ENCODE results near the gene GRIK4.

The GRIK4 gene

DNA sequence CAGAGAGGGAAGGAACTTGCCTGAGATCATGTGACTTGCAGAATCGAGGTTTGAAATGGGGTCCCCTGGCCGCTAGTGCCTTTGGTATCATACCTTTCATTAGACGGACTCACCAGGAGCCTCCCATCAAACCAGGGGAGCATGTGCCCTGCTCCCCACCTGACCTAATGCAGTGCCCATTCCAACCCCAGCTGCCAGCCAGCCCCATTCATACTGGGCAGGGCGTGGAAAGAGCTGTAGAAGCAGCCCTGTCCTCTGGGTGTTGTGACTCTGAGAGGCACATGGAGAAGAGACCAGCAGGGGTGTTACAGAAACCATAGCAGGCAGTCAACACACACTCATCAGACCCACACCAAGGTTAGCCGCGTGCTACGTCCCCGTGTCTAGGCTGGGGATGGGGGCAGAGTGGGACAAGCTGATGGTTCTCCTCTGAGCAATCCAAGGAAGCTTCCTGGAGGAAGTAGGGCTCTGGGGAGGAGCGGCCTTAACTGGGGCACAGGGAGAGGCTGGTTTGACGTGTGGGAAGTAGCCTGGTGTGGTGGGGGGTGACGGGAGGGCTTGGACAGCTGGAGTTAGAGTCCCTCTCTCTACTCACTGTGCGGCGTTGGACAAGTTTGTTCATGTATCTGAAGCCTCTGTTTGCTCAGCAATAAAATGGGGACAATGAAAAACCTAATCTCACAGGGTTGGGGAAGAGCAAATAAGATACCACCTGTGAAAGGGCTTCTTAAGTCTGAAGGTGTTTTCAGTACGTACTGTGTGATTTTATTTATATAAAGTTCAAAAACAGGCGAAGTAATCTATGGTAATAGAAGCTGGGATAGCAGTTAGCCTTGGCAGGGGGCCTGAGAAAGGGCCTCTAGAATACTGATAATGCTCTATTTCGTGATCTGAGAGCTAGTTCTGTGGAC is 14.0 kb downstream of the GRIK4 start:
- DNase-seq: no peak

DNA sequence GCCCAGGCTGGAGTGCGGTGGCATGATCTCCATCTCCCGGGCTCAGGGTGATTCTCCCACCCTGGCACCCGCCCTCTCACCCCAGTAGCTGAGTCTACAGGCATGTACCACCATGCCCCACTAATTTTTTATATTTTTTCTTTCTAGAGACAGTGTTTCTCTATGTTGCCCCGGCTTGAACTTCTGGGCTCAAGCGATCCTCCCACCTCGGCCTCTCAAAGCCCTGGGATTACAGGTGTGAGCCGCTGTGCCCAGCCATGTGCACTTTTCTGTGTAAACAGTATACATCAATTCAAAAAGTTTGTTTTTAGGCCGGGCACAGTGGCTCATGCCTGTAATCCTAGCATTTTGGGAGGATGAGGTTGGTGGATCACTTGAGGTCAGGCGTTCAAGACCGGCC is 14.7 kb downstream of the GRIK4 start:
- no peak for DNase-seq

GRCh38 chr11:120527111-120527761 is 15.7 kb downstream of the GRIK4 start:
- peak; percentile 61 for DNase-seq

GRCh38 chr11:120528749-120529148 is 17.2 kb downstream of the GRIK4 start:
- no peak for DNase-seq

DNA sequence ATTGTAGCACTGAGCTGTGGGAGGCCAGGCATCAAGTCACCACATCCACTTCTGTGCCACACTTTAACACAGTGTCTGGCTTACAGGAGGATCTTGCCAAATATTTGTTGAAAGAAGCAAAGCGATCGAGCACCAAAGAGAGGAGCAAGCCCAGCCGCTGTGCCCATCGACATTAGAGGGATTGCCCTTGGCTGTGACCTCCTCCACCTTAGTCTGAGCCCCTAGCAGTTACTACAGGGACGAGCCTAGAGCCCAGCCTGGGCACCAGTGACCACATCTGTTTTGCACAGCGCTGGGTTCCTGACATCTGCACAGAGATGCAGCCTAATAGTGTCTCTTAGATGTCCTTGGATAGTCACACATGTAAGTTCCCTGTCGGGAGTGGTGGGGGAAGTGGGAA is 17.7 kb downstream of the GRIK4 start:
- DNase-seq: no peak

- no peak for DNase-seq
These were observed 18.4 kb downstream of the GRIK4 start for GRCh38 chr11:120529911-120530310.

DNA sequence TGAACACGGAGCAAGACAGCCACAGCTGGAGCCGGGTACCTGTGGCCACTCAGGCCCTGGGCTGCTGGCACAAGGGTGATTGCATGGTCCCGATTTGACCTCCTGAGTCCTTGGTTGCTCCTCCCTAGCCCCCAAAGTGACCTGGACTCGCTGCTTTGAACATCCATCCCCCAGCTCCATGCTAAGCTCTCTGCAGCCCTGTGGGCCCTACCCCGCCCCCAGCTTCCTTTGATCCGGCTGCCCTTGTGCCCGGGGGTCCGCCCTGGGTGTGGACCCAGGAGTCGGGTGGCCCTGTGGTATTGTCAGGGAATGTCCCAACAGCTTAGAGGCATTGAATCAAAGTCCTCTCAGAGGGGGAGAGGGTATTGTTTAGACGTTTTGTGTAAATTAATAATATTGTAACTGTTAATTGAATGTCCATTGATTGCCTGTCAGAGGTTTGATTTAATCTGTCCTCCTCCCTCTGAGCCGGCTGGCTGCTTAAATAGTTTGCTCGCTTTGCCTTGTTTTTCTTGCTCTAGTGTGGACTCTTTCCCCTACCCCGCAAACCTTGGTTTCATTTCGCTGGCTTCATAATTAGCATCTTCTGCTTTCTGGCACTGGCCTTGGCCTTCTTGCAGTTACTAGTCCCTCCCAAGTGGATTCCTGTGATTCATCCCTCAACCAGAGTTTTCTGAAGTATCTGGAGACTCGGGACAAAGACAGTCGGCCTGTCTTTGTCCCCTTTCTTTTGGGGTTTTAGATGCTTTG is 20.7 kb downstream of the GRIK4 start:
- peak; percentile 41 for DNase-seq

DNA sequence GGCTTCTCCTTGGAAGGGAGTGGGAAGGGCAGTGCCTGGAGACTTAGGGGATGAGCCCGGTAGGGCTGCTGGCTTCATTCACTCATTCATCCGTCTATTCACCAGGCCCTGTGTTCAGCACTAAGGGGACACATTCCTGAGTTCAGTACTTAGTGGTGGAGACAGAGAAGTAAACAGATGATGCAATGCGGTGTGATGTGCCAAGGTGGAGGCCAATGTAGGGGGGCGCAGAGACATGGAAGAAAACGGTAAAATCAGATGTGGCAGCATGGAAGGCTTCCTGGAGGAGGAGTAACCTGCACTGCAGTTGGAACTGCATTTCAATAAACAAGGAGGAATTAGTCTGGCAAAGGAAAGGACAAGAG is 21.3 kb downstream of the GRIK4 start:
- DNase-seq: peak; percentile 28

- DNase-seq: no peak
These were observed 24.7 kb downstream of the GRIK4 start for GRCh38 chr11:120536091-120536796.

DNA sequence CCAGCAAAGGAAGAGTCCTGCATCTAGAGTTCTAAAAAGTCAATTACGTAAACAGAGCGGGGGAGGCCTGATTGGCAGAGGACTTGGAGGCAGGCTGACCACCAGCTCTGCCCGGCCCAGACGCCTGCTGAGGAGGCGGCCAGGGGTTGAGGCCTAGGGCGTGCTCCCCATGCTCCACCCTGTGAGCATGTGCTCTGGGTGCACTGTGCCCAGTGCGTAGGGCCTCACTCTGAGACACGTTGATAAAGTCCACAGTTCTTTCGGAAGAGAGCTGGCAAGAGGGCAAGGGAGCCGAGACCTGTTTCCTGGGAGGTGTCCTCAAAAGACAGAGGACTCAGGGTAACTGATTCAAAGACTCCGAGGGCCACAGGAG is 25.2 kb downstream of the GRIK4 start:
- DNase-seq: no peak

- DNase-seq: no peak
These were observed 26.4 kb downstream of the GRIK4 start for GRCh38 chr11:120537996-120538395.

- DNase-seq: no peak
These were observed 27.2 kb downstream of the GRIK4 start for GRCh38 chr11:120538707-120539106.

DNA sequence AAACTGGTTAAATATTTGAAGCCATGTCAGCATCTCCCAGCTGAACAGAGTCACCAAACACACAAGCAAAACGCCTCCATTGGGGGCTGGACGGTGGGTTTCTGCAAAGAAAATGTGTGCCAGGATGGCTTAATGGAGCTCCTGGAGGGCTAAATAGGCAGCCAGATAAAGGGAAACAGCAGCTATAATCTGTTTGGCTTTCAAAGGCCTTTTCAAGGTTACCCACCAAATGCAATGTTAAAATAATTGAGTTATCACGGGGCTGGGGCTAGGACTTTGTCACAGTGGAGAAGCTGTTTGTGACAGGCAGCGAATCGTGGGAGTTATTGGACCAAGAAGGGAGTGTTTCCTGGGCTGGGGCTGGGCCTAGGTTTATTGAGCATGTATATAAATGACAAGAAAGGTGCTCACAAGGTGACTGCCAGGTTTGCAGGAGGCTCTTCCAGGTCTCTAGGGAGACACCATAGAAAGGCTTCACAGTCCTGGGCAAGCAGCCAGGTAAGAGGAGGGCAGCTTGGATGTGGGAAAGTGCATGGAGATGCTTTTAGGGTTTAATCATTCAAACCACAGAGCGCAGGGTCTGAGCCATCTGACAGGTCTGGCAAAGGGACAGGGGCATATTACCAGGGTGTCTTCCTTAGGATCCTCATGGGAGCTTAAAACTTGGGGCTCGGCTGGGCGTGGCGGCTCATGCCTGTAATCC is 28.3 kb downstream of the GRIK4 start:
- DNase-seq: peak; percentile 77

DNA sequence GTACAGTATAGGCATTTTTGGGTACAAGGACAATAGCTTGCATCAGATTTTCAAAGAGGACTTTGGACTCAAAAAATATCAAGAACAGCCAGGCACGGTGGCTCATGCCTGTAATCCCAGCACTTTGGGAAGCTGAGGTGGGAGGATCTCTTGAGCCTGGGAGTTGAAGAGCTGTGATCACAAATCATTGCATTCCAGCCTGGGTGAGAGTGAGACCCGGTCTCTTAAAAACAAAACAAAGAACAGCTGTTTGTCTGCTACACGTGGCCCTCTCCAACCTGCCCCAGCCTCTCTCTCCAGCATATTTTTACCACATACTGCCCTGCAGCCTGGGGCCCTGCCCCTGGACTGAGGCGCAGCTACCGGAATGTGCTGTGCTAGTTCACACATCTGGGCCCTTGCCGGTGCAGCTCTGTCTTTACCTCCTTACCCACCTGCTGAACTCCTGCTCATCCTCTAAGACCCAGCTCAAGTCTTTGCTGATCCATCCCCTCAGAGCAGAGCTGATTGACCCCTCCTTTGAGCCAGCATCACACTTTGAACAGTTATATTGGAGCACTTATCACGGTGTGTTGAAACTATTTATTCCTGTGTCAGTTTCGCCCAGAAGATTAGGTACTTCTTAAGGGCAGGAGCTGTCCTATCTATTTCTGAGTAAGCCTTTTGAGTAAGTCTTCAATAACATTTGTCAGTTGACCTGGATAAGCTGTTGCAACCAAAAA is 29.4 kb downstream of the GRIK4 start:
- DNase-seq: peak; percentile 27

DNA sequence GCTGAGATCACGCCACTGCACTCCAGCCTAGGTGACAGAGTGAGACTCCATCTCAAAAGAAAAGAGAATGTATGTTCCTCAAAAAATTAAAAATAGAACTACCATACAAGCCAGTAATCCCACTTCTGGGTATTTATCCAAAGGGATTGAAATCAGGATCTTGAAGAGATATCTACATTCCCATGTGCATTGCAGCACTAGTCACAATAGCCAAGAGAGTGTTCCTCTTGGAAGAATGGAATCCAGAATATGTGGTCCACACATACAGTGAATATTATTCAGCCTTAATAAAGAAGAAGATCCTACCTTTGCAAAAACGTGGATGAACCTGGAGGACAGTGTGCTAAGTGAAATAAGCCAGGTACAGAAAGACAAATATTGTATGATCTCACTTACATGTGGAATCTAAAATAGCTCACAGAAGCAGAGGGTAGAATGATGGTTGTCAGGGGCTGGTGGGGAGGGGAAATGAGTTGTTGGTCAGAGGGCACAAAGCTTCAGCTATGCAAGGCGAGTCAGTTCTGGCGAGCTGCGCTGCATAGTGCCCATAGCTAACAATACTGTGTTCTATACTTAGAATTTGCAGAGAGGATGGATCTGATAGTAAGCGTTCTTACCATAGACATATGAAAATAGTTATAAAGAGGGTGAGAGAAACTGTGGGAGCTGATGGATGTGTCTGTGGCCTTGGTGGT is 32.1 kb downstream of the GRIK4 start:
- DNase-seq: no peak

- DNase-seq: no peak
These were observed 34.3 kb downstream of the GRIK4 start for GRCh38 chr11:120545813-120546212.

DNA sequence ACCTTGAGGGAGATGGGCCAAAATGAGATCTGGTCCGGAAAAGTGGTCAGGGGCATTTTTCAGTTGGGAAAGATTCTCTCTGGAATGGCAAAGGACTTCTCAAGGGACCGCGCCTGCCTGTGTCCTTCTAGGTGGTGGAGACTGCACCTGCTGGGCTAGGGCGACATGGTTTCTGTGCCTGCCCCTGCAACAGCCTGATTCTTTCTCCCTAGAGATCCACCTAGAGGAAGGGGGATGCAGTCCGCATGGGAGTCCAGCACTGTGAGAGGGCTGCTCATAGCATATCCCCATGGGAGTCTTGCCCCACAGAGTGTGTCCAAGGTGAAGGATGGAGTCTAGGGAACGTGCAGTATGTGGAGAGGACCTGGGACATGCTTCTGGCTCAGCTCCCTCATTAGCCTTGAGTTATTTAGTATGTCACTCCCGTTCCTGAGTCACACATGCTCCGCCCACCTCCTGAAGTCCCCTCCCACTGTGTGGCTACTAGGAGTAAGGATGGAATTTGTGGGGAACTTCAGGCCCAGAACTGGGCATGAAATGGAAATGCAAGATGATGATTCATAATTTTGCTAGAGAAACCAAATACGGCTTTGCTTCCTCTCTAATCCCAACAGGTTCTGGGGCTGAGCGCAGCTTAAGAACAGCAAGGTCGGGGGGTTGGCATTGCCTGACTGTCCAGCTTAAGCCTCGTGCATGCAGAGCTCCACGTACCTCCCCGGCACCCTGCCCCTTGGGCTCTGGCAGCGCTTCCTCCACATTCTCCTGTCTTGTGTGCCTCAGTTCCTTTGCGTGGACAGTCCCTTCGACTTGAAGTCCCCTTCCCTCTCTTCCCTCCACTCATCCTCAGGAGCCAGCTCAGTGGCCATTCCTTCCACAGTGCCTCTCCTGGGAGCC is 35.0 kb downstream of the GRIK4 start:
- peak; percentile 98 for DNase-seq

DNA sequence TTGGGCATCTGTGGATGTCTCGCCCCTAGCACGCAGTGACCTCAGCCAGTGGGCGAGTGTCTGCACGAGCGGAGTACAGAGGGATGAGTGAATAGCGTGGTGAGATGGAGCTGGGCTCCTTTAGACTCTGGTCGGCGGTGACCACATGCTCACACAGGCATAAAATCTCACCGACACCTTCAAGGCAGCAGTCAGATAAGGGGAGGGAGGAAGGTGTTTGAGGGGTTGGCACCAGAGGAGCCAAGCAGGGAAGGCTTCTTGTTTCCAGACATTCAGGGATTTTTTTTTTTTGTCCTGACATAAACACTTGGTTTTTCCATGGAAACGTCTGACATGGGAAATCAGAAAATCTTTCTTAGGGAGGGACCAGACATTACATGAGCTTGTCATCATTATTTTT is 35.8 kb downstream of the GRIK4 start:
- DNase-seq: peak; percentile 10

GRCh38 chr11:120547811-120548681 is 36.5 kb downstream of the GRIK4 start:
- peak; percentile 98 for DNase-seq
